ENCODE results near the gene PDCD1LG2. TPM values are rescaled to one million over a fixed set of nuclear protein-coding genes. Genes with fewer than 3 reads are reported as not detected.

The PDCD1LG2 gene
- polyA plus RNA-seq, 3 donors = 0.16 to 0.41 (median 0.17) TPM

GRCh38 chr9:5549658-5550650 lies 39.6 kb downstream of the PDCD1LG2 start:
- H3K36me3 Mint-ChIP-seq = no peaks in the 10 kb centered on the region
- TF ChIP-seq CTCF (IDR thresholded peaks at IDR 0.05) = no peak
- H3K4me3 Mint-ChIP-seq = no peak overlapping the region
- H3K9me3 ChIP-seq (replicated peaks in 1 of 2; ENCODE audit: control insufficient read depth in 1 of 2, insufficient read depth in 1 of 2, low read length in 2 of 2) = no peaks in the 10 kb centered on the region
- H4K20me1 ChIP-seq (ENCODE audit: insufficient read depth, low read length) = no peaks in the 10 kb centered on the region
- no peak overlapping the region for H3K27ac ChIP-seq (ENCODE audit: low read depth in 1 of 2, low read length in 2 of 2)
- no peak overlapping the region for H2AFZ ChIP-seq (ENCODE audit: insufficient read depth, low read depth, low read length, poor library complexity, severe bottlenecking)
- no peak overlapping the region for H3K4me2 ChIP-seq (replicated peaks; ENCODE audit: extremely low read depth, low read length, poor library complexity, severe bottlenecking)
- H3K4me1 ChIP-seq (ENCODE audit: control insufficient read depth in 1 of 2, insufficient read depth in 2 of 2, low read length in 2 of 2) = no peaks in the 10 kb centered on the region
- WGBS (ENCODE audit: insufficient coverage) = 94% methylated on average over 3 of the region's 4 CpGs
- H3K4me1 Mint-ChIP-seq = peaks cover 12% of the 10 kb centered on the region
- no peak overlapping the region for H3K27ac Mint-ChIP-seq
- H3K27me3 ChIP-seq (ENCODE audit: control insufficient read depth in 2 of 2, insufficient read depth in 2 of 2, low read length in 2 of 2) = no peaks in the 10 kb centered on the region
- H3K27me3 Mint-ChIP-seq (ENCODE audit: low read depth in 3 of 3) = peaks cover 0 to 6% (median 4%) of the 10 kb centered on the region in 3 donors
- DNase-seq = peak in 1 of 3 donors; percentile 36
- H3K36me3 ChIP-seq (replicated peaks in 1 of 2; ENCODE audit: control insufficient read depth in 1 of 2, insufficient read depth in 2 of 2, low read length in 2 of 2) = no peaks in the 10 kb centered on the region
- no peaks in the 10 kb centered on the region for H3K79me2 ChIP-seq (ENCODE audit: insufficient read depth, low read length)
- H3K4me3 ChIP-seq (replicated peaks in 1 of 3; ENCODE audit: low read depth in 2 of 3, low read length in 3 of 3) = no peak overlapping the region
- intact Hi-C loops (cut with micrococcal nuclease) = no loop called here
- H3K9ac ChIP-seq (ENCODE audit: insufficient read depth, low read length, poor library complexity, severe bottlenecking) = no peak overlapping the region
- no peaks in the 10 kb centered on the region for H3K9me3 Mint-ChIP-seq

GRCh38 chr9:5551368-5552150 lies 41.2 kb downstream of the PDCD1LG2 start:
- TF ChIP-seq CTCF (IDR thresholded peaks at IDR 0.05) = no peak
- H3K4me3 ChIP-seq (replicated peaks in 1 of 3; ENCODE audit: low read depth in 2 of 3, low read length in 3 of 3) = no peak overlapping the region
- DNase-seq = no peak
- no peaks in the 10 kb centered on the region for H3K79me2 ChIP-seq (ENCODE audit: insufficient read depth, low read length)
- H3K9ac ChIP-seq (ENCODE audit: insufficient read depth, low read length, poor library complexity, severe bottlenecking) = no peak overlapping the region
- no peaks in the 10 kb centered on the region for H3K9me3 ChIP-seq (replicated peaks in 1 of 2; ENCODE audit: control insufficient read depth in 1 of 2, insufficient read depth in 1 of 2, low read length in 2 of 2)
- H3K9me3 Mint-ChIP-seq = no peaks in the 10 kb centered on the region
- H3K36me3 Mint-ChIP-seq = no peaks in the 10 kb centered on the region
- 100% methylated on average over 1 of the region's 4 CpGs for WGBS (ENCODE audit: insufficient coverage)
- no peak overlapping the region for H2AFZ ChIP-seq (ENCODE audit: insufficient read depth, low read depth, low read length, poor library complexity, severe bottlenecking)
- H4K20me1 ChIP-seq (ENCODE audit: insufficient read depth, low read length) = no peaks in the 10 kb centered on the region
- H3K4me2 ChIP-seq (replicated peaks; ENCODE audit: extremely low read depth, low read length, poor library complexity, severe bottlenecking) = no peak overlapping the region
- H3K4me3 Mint-ChIP-seq = no peak overlapping the region
- H3K36me3 ChIP-seq (replicated peaks in 1 of 2; ENCODE audit: control insufficient read depth in 1 of 2, insufficient read depth in 2 of 2, low read length in 2 of 2) = no peaks in the 10 kb centered on the region
- H3K27ac Mint-ChIP-seq = no peak overlapping the region
- H3K27me3 ChIP-seq (ENCODE audit: control insufficient read depth in 2 of 2, insufficient read depth in 2 of 2, low read length in 2 of 2) = no peaks in the 10 kb centered on the region
- peaks cover 16% of the 10 kb centered on the region for H3K4me1 Mint-ChIP-seq
- peaks cover 0 to 6% (median 4%) of the 10 kb centered on the region in 3 donors for H3K27me3 Mint-ChIP-seq (ENCODE audit: low read depth in 3 of 3)
- intact Hi-C loops (cut with micrococcal nuclease) = no loop called here
- H3K4me1 ChIP-seq (ENCODE audit: control insufficient read depth in 1 of 2, insufficient read depth in 2 of 2, low read length in 2 of 2) = peaks cover 10 to 12% of the 10 kb centered on the region in 2 donors
- H3K27ac ChIP-seq (ENCODE audit: low read depth in 1 of 2, low read length in 2 of 2) = no peak overlapping the region
